ENCODE data around the gene ARHGAP10.
A peak's percentile ranks its signal among the peaks of the same experiment; 100 is the strongest.

Gene ARHGAP10

GRCh38 chr4:147691820-147692219 lies 40.1 kb upstream of the ARHGAP10 start:
- H3K4me3 ChIP-seq (ENCODE audit: low read depth, low read length): no peak overlapping the region
- TF ChIP-seq CTCF (IDR thresholded peaks at IDR 0.05; ENCODE audit: borderline replicate concordance, insufficient read depth, low read depth, low read length): no peak

- no peak overlapping the region for H3K4me3 ChIP-seq (ENCODE audit: low read depth, low read length)
- TF ChIP-seq CTCF (IDR thresholded peaks at IDR 0.05; ENCODE audit: borderline replicate concordance, insufficient read depth, low read depth, low read length): no peak
These were observed 38.7 kb upstream of the ARHGAP10 start for GRCh38 chr4:147693218-147693617.

- TF ChIP-seq CTCF (IDR thresholded peaks at IDR 0.05; ENCODE audit: borderline replicate concordance, insufficient read depth, low read depth, low read length): no peak
- H3K4me3 ChIP-seq (ENCODE audit: low read depth, low read length): no peak overlapping the region
These were observed 35.0 kb upstream of the ARHGAP10 start for GRCh38 chr4:147696866-147697265.

- H3K4me3 ChIP-seq (ENCODE audit: low read depth, low read length): no peak overlapping the region
- TF ChIP-seq CTCF (IDR thresholded peaks at IDR 0.05; ENCODE audit: borderline replicate concordance, insufficient read depth, low read depth, low read length): no peak
These were observed 27.0 kb upstream of the ARHGAP10 start for GRCh38 chr4:147704846-147705245.

- peak; percentile 74 for TF ChIP-seq CTCF (IDR thresholded peaks at IDR 0.05; ENCODE audit: borderline replicate concordance, insufficient read depth, low read depth, low read length)
- H3K4me3 ChIP-seq (ENCODE audit: low read depth, low read length): no peak overlapping the region
These were observed 23.8 kb upstream of the ARHGAP10 start for GRCh38 chr4:147707892-147708672.

GRCh38 chr4:147709999-147710398 lies 21.9 kb upstream of the ARHGAP10 start:
- no peak overlapping the region for H3K4me3 ChIP-seq (ENCODE audit: low read depth, low read length)
- no peak for TF ChIP-seq CTCF (IDR thresholded peaks at IDR 0.05; ENCODE audit: borderline replicate concordance, insufficient read depth, low read depth, low read length)

Measured in GM12875 (cell line).